ENCODE data around the gene KCNH5.

Gene KCNH5

GRCh38 chr14:62739647-62740046, 305.6 kb downstream of the KCNH5 start:
- DNase-seq (ENCODE audit: low read depth), result no peak

GRCh38 chr14:62736048-62737043, 308.9 kb downstream of the KCNH5 start:
- no peak for DNase-seq (ENCODE audit: low read depth)

- DNase-seq (ENCODE audit: low read depth), result no peak
These were observed 310.4 kb downstream of the KCNH5 start for GRCh38 chr14:62734831-62735230.

GRCh38 chr14:62722406-62722805, 322.9 kb downstream of the KCNH5 start:
- DNase-seq (ENCODE audit: low read depth), result no peak

- no peak for DNase-seq (ENCODE audit: low read depth)
These were observed 326.6 kb downstream of the KCNH5 start for GRCh38 chr14:62718629-62719028.

- no peak for DNase-seq (ENCODE audit: low read depth)
These were observed 333.8 kb downstream of the KCNH5 start for GRCh38 chr14:62711351-62712023.

- no peak for DNase-seq (ENCODE audit: low read depth)
These were observed 334.4 kb downstream of the KCNH5 start for GRCh38 chr14:62710811-62711210.

- DNase-seq (ENCODE audit: low read depth), result no peak
These were observed 335.5 kb downstream of the KCNH5 start for GRCh38 chr14:62709773-62710172.

GRCh38 chr14:62706217-62706616, 339.0 kb downstream of the KCNH5 start:
- no peak for DNase-seq (ENCODE audit: low read depth)

GRCh38 chr14:62697461-62697860, 347.8 kb downstream of the KCNH5 start:
- DNase-seq (ENCODE audit: low read depth), result no peak

GRCh38 chr14:62696929-62697328, 348.3 kb downstream of the KCNH5 start:
- DNase-seq (ENCODE audit: low read depth), result no peak

- no peak for DNase-seq (ENCODE audit: low read depth)
These were observed 348.8 kb downstream of the KCNH5 start for GRCh38 chr14:62696331-62696924.

GRCh38 chr14:62694075-62694474, 351.2 kb downstream of the KCNH5 start:
- no peak for DNase-seq (ENCODE audit: low read depth)

- DNase-seq (ENCODE audit: low read depth), result no peak
These were observed 352.7 kb downstream of the KCNH5 start for GRCh38 chr14:62692490-62693106.

- no peak for DNase-seq (ENCODE audit: low read depth)
These were observed 353.4 kb downstream of the KCNH5 start for GRCh38 chr14:62691647-62692489.

GRCh38 chr14:62689733-62690132, 355.5 kb downstream of the KCNH5 start:
- no peak for DNase-seq (ENCODE audit: low read depth)

GRCh38 chr14:62687818-62688217, 357.4 kb downstream of the KCNH5 start:
- no peak for DNase-seq (ENCODE audit: low read depth)

GRCh38 chr14:62684376-62684775, 360.9 kb downstream of the KCNH5 start:
- DNase-seq (ENCODE audit: low read depth), result no peak

- DNase-seq (ENCODE audit: low read depth), result no peak
These were observed 363.1 kb downstream of the KCNH5 start for GRCh38 chr14:62682208-62682607.

- DNase-seq (ENCODE audit: low read depth), result no peak
These were observed 370.6 kb downstream of the KCNH5 start for GRCh38 chr14:62674563-62675237.

All from stimulated activated CD8-positive, alpha-beta memory T cell treated with anti-CD3 and anti-CD28 coated beads, Interleukin-4, amount 100 ng/mL, for 24 hours (primary cell).